Measurements from ENCODE around the gene WNT7B.

- TF ChIP-seq CTCF (IDR thresholded peaks at IDR 0.05) (no peak), POLR2A (IDR thresholded peaks at IDR 0.05) (no peak)
Observed at GRCh38 chr22:45889093-45889538, 87.8 kb downstream of the WNT7B start.
